GM18505 (cell line): Measurements from ENCODE around the gene MDFI.

Experiments
- ATAC-seq: cut with Tn5 transposase; IDR thresholded peaks from one replicate; pipeline ENCODE4 v1.9.1; 2021; ENCODE audit not compliant: unreplicated experiment
- POLR2A ChIP-seq: IDR thresholded peaks from 4 replicates; pipeline ENCODE4 v1.6.1; 2011; ENCODE audit warnings: borderline replicate concordance; ENCODE audit not compliant: insufficient read depth, insufficient read length; ENCODE audit errors: extremely low read depth

Gene MDFI

GRCh38 chr6:41642960-41643898, 5.0 kb downstream of the MDFI start:
- TF ChIP-seq POLR2A, result no peak
- ATAC-seq, result no peak

- no peak for TF ChIP-seq POLR2A
- no peak for ATAC-seq
Measured at GRCh38 chr6:41643899-41644269, 5.6 kb downstream of the MDFI start.

GRCh38 chr6:41644297-41644879, 6.1 kb downstream of the MDFI start:
- ATAC-seq, result no peak
- no peak for TF ChIP-seq POLR2A

GRCh38 chr6:41645007-41645618, 6.8 kb downstream of the MDFI start:
- no peak for ATAC-seq
- TF ChIP-seq POLR2A, result no peak

GRCh38 chr6:41646026-41646795, 7.9 kb downstream of the MDFI start:
- no peak for ATAC-seq
- TF ChIP-seq POLR2A, result no peak

GRCh38 chr6:41647061-41647511, 8.8 kb downstream of the MDFI start:
- TF ChIP-seq POLR2A, result no peak
- no peak for ATAC-seq

- TF ChIP-seq POLR2A, result no peak
- ATAC-seq, result no peak
Measured at GRCh38 chr6:41648070-41648585, 9.9 kb downstream of the MDFI start.

GRCh38 chr6:41648921-41649320, 10.7 kb downstream of the MDFI start:
- TF ChIP-seq POLR2A, result no peak
- ATAC-seq, result no peak

GRCh38 chr6:41649596-41649995, 11.3 kb downstream of the MDFI start:
- TF ChIP-seq POLR2A, result no peak
- ATAC-seq, result no peak

GRCh38 chr6:41650120-41650519, 11.9 kb downstream of the MDFI start:
- ATAC-seq, result no peak
- TF ChIP-seq POLR2A, result no peak

GRCh38 chr6:41651246-41651961, 13.1 kb downstream of the MDFI start:
- ATAC-seq, result no peak
- no peak for TF ChIP-seq POLR2A

- ATAC-seq, result no peak
- TF ChIP-seq POLR2A, result no peak
Measured at GRCh38 chr6:41651962-41652657, 13.8 kb downstream of the MDFI start.
